HEK293 (cell line): ENCODE results near the gene RNF187.
A peak's percentile ranks its signal among the peaks of the same experiment; 100 is the strongest.

ENCODE experiments used
- EGR2 ChIP-seq: fragments of 450-650 bp; formaldehyde crosslinking; IDR thresholded peaks from 2 replicates; pipeline ENCODE4 v1.5.1; 2016; ENCODE audit warnings: low read depth, missing biosample characterization, missing genetic modification characterization
- GLIS1 ChIP-seq: fragments of 450-650 bp; formaldehyde crosslinking; IDR thresholded peaks from 2 replicates; pipeline ENCODE4 v1.5.1; 2016; ENCODE audit warnings: missing biosample characterization, missing genetic modification characterization
- KLF16 ChIP-seq: fragments of 450-650 bp; formaldehyde crosslinking; IDR thresholded peaks from 2 replicates; pipeline ENCODE4 v1.5.1; 2017; ENCODE audit warnings: missing biosample characterization, missing genetic modification characterization
- MYNN ChIP-seq: fragments of 450-650 bp; formaldehyde crosslinking; IDR thresholded peaks from 2 replicates; pipeline ENCODE4 v1.5.1; 2016; ENCODE audit warnings: missing biosample characterization, missing genetic modification characterization, borderline replicate concordance
- ZBTB8A ChIP-seq: fragments of 450-650 bp; formaldehyde crosslinking; IDR thresholded peaks from 2 replicates; pipeline ENCODE4 v1.5.1; 2016; ENCODE audit warnings: missing biosample characterization, missing genetic modification characterization
- ZFP3 ChIP-seq: fragments of 450-650 bp; formaldehyde crosslinking; IDR thresholded peaks from 2 replicates; pipeline ENCODE4 v1.5.1; 2016; ENCODE audit warnings: low read depth, missing biosample characterization, missing genetic modification characterization
- ZFP41 ChIP-seq: fragments of 450-650 bp; formaldehyde crosslinking; IDR thresholded peaks from 2 replicates; pipeline ENCODE4 v1.5.1; 2016; ENCODE audit warnings: missing biosample characterization, missing genetic modification characterization, borderline replicate concordance
- ZFP69B ChIP-seq: fragments of 450-650 bp; formaldehyde crosslinking; IDR thresholded peaks from 2 replicates; pipeline ENCODE4 v1.5.1; 2016; ENCODE audit warnings: missing biosample characterization, missing genetic modification characterization
- ZNF10 ChIP-seq: fragments of 450-650 bp; formaldehyde crosslinking; IDR thresholded peaks from 2 replicates; pipeline ENCODE4 v1.5.1; 2017; ENCODE audit warnings: missing biosample characterization, missing genetic modification characterization
- ZNF132 ChIP-seq: fragments of 450-650 bp; formaldehyde crosslinking; IDR thresholded peaks from 2 replicates; pipeline ENCODE4 v1.5.1; 2017; ENCODE audit warnings: missing biosample characterization, missing genetic modification characterization, borderline replicate concordance
- ZNF155 ChIP-seq: fragments of 450-650 bp; formaldehyde crosslinking; IDR thresholded peaks from 2 replicates; pipeline ENCODE4 v1.5.1; 2016; ENCODE audit warnings: missing biosample characterization, missing genetic modification characterization
- ZNF174 ChIP-seq: fragments of 450-650 bp; formaldehyde crosslinking; IDR thresholded peaks from 2 replicates; pipeline ENCODE4 v1.5.0; 2017; ENCODE audit warnings: missing biosample characterization, mild to moderate bottlenecking, missing genetic modification characterization
- ZNF202 ChIP-seq: fragments of 450-650 bp; formaldehyde crosslinking; IDR thresholded peaks from 2 replicates; pipeline ENCODE4 v1.5.1; 2016; ENCODE audit warnings: missing biosample characterization, missing genetic modification characterization, borderline replicate concordance
- ZNF223 ChIP-seq: fragments of 450-650 bp; formaldehyde crosslinking; IDR thresholded peaks from 2 replicates; pipeline ENCODE4 v1.5.1; 2016; ENCODE audit warnings: missing biosample characterization, missing genetic modification characterization
- ZNF366 ChIP-seq: fragments of 450-650 bp; formaldehyde crosslinking; conservative IDR thresholded peaks from 2 replicates; pipeline ENCODE4 v1.5.1; 2016; ENCODE audit warnings: missing biosample characterization, missing genetic modification characterization
- ZNF416 ChIP-seq: fragments of 450-650 bp; formaldehyde crosslinking; IDR thresholded peaks from 2 replicates; pipeline ENCODE4 v1.5.1; 2016; ENCODE audit warnings: missing biosample characterization, missing genetic modification characterization
- ZNF423 ChIP-seq: fragments of 450-650 bp; formaldehyde crosslinking; IDR thresholded peaks from 2 replicates; pipeline ENCODE4 v1.5.1; 2016; ENCODE audit warnings: missing biosample characterization, missing genetic modification characterization
- ZNF433 ChIP-seq: fragments of 450-650 bp; formaldehyde crosslinking; IDR thresholded peaks from 2 replicates; pipeline ENCODE4 v1.5.1; 2016; ENCODE audit warnings: missing biosample characterization, missing genetic modification characterization, low read depth
- ZNF548 ChIP-seq: fragments of 450-650 bp; formaldehyde crosslinking; IDR thresholded peaks from 2 replicates; pipeline ENCODE4 v1.5.1; 2016; ENCODE audit warnings: missing biosample characterization, missing genetic modification characterization
- ZNF610 ChIP-seq: fragments of 450-650 bp; formaldehyde crosslinking; IDR thresholded peaks from 2 replicates; pipeline ENCODE4 v1.5.1; 2016; ENCODE audit warnings: missing biosample characterization, missing genetic modification characterization, borderline replicate concordance
- ZNF624 ChIP-seq: fragments of 450-650 bp; formaldehyde crosslinking; IDR thresholded peaks from 2 replicates; pipeline ENCODE4 v1.5.1; 2017; ENCODE audit warnings: missing biosample characterization, missing genetic modification characterization
- ZNF768 ChIP-seq: fragments of 450-650 bp; formaldehyde crosslinking; IDR thresholded peaks from 2 replicates; pipeline ENCODE4 v1.5.1; 2018; ENCODE audit warnings: missing biosample characterization, mild to moderate bottlenecking, missing genetic modification characterization
- ZNF837 ChIP-seq: fragments of 450-650 bp; formaldehyde crosslinking; IDR thresholded peaks from 2 replicates; pipeline ENCODE4 v1.5.1; 2016; ENCODE audit warnings: missing biosample characterization, missing genetic modification characterization
- TF ChIP-seq, protein P1 (sequence below): fragments of 450-650 bp; formaldehyde crosslinking; IDR thresholded peaks from 2 replicates; pipeline ENCODE4 v1.5.0; 2017; ENCODE audit warnings: missing biosample characterization, missing genetic modification characterization, borderline replicate concordance
- TF ChIP-seq, protein P2 (sequence below): fragments of 450-650 bp; formaldehyde crosslinking; IDR thresholded peaks from 2 replicates; pipeline ENCODE4 v1.5.1; 2016; ENCODE audit warnings: missing biosample characterization, missing genetic modification characterization
- TF ChIP-seq, protein P3 (sequence below): fragments of 450-650 bp; formaldehyde crosslinking; IDR thresholded peaks from 2 replicates; pipeline ENCODE4 v1.5.1; 2017; ENCODE audit warnings: missing biosample characterization, missing genetic modification characterization
- TF ChIP-seq, protein P4 (sequence below): fragments of 450-650 bp; formaldehyde crosslinking; IDR thresholded peaks from 2 replicates; pipeline ENCODE4 v1.5.1; 2016; ENCODE audit warnings: missing biosample characterization, missing genetic modification characterization
- TF ChIP-seq, protein P5 (sequence below): fragments of 450-650 bp; formaldehyde crosslinking; IDR thresholded peaks from 2 replicates; pipeline ENCODE4 v1.5.1; 2016; ENCODE audit warnings: missing biosample characterization, missing genetic modification characterization
- TF ChIP-seq, protein P6 (sequence below): fragments of 450-650 bp; formaldehyde crosslinking; IDR thresholded peaks from 2 replicates; pipeline ENCODE4 v1.5.1; 2016; ENCODE audit warnings: missing biosample characterization, missing genetic modification characterization, low read depth

Gene RNF187

DNA sequence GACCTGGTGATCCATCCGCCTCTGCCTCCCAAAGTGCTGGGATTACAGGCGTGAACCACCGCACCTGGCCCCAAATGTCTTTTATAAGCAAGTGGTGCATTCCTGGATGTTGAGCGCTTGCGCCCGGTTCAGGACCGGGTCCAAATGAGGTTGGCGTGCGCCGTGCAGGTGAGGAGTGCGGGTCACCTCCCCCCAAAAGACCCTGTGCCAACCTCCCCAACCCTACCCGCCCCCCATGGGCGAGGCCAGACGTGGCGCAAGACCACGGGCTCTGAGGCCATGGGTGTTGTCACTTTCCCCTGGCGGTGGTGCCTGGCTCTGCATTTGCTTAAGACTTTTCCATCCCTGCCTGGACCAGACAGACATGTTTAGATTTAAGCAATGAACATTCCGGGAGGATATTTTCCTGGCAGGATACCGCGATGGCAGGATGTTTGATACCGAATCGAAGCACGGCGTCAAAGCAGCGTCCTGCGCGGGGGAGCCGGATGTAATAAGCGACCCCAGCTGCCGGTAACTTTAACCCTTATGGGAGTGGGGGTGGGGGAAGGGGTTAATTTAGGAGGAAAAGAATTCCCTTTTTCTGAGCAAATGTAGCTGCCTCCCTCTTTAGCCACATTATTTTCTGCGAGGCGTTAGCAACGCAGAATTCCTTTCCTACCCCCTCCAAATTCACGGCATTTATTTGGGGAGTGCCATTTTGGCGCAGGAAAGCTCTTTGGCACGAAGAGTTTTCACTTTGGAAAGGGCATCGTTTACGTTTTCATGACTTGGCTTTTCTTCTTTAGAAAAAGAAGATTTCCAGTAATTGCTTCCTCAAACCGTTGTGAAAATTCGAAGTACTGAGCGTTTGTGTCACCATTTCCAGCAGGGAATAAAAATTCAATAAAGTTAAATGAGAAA, 27.8 kb upstream of the RNF187 start (continued):
- TF ChIP-seq, protein P1, sequence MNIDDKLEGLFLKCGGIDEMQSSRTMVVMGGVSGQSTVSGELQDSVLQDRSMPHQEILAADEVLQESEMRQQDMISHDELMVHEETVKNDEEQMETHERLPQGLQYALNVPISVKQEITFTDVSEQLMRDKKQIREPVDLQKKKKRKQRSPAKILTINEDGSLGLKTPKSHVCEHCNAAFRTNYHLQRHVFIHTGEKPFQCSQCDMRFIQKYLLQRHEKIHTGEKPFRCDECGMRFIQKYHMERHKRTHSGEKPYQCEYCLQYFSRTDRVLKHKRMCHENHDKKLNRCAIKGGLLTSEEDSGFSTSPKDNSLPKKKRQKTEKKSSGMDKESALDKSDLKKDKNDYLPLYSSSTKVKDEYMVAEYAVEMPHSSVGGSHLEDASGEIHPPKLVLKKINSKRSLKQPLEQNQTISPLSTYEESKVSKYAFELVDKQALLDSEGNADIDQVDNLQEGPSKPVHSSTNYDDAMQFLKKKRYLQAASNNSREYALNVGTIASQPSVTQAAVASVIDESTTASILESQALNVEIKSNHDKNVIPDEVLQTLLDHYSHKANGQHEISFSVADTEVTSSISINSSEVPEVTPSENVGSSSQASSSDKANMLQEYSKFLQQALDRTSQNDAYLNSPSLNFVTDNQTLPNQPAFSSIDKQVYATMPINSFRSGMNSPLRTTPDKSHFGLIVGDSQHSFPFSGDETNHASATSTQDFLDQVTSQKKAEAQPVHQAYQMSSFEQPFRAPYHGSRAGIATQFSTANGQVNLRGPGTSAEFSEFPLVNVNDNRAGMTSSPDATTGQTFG = no peak
- TF ChIP-seq ZNF837 = no peak
- no peak for TF ChIP-seq ZNF416 (tag by site-specific recombination)
- TF ChIP-seq ZNF366 = peak; percentile 46
- TF ChIP-seq, protein P2, sequence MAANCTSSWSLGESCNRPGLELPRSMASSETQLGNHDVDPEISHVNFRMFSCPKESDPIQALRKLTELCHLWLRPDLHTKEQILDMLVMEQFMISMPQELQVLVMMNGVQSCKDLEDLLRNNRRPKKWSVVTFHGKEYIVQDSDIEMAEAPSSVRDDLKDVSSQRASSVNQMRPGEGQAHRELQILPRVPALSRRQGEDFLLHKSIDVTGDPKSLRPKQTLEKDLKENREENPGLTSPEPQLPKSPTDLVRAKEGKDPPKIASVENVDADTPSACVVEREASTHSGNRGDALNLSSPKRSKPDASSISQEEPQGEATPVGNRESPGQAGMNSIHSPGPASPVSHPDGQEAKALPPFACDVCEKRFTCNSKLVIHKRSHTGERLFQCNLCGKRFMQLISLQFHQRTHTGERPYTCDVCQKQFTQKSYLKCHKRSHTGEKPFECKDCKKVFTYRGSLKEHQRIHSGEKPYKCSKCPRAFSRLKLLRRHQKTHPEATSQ (tag by site-specific recombination) = no peak
- peak; percentile 51 for TF ChIP-seq EGR2 (tag by site-specific recombination)
- TF ChIP-seq ZFP41 (tag by site-specific recombination) = no peak
- TF ChIP-seq, protein P3, sequence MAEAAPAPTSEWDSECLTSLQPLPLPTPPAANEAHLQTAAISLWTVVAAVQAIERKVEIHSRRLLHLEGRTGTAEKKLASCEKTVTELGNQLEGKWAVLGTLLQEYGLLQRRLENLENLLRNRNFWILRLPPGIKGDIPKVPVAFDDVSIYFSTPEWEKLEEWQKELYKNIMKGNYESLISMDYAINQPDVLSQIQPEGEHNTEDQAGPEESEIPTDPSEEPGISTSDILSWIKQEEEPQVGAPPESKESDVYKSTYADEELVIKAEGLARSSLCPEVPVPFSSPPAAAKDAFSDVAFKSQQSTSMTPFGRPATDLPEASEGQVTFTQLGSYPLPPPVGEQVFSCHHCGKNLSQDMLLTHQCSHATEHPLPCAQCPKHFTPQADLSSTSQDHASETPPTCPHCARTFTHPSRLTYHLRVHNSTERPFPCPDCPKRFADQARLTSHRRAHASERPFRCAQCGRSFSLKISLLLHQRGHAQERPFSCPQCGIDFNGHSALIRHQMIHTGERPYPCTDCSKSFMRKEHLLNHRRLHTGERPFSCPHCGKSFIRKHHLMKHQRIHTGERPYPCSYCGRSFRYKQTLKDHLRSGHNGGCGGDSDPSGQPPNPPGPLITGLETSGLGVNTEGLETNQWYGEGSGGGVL (tag by site-specific recombination) = peak; percentile 75
- TF ChIP-seq ZNF433 (tag by site-specific recombination) = no peak
- no peak for TF ChIP-seq ZNF202
- TF ChIP-seq ZNF223 (tag by site-specific recombination) = peak; percentile 86
- no peak for TF ChIP-seq ZNF174 (tag by site-specific recombination)
- no peak for TF ChIP-seq ZNF132
- peak; percentile 63 for TF ChIP-seq GLIS1 (tag by site-specific recombination)
- TF ChIP-seq ZNF10 (tag by site-specific recombination) = peak; percentile 35; the same call in 1 of the 2 replicates
- TF ChIP-seq, protein P4, sequence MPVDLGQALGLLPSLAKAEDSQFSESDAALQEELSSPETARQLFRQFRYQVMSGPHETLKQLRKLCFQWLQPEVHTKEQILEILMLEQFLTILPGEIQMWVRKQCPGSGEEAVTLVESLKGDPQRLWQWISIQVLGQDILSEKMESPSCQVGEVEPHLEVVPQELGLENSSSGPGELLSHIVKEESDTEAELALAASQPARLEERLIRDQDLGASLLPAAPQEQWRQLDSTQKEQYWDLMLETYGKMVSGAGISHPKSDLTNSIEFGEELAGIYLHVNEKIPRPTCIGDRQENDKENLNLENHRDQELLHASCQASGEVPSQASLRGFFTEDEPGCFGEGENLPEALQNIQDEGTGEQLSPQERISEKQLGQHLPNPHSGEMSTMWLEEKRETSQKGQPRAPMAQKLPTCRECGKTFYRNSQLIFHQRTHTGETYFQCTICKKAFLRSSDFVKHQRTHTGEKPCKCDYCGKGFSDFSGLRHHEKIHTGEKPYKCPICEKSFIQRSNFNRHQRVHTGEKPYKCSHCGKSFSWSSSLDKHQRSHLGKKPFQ (tag by site-specific recombination) = no peak
- TF ChIP-seq ZNF768 (tag by site-specific recombination) = no peak; the same call in 1 of the 2 replicates
- TF ChIP-seq ZNF155 = no peak
- TF ChIP-seq MYNN (tag by site-specific recombination) = no peak
- no peak for TF ChIP-seq ZNF610 (tag by site-specific recombination)
- no peak for TF ChIP-seq ZFP3
- TF ChIP-seq ZNF548 = no peak
- TF ChIP-seq ZNF624 = no peak
- peak; percentile 59 for TF ChIP-seq ZBTB8A (tag by site-specific recombination)
- no peak for TF ChIP-seq ZFP69B
- TF ChIP-seq, protein P5, sequence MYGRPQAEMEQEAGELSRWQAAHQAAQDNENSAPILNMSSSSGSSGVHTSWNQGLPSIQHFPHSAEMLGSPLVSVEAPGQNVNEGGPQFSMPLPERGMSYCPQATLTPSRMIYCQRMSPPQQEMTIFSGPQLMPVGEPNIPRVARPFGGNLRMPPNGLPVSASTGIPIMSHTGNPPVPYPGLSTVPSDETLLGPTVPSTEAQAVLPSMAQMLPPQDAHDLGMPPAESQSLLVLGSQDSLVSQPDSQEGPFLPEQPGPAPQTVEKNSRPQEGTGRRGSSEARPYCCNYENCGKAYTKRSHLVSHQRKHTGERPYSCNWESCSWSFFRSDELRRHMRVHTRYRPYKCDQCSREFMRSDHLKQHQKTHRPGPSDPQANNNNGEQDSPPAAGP = peak; percentile 86; the same call in 1 of the 2 replicates
- TF ChIP-seq, protein P6, sequence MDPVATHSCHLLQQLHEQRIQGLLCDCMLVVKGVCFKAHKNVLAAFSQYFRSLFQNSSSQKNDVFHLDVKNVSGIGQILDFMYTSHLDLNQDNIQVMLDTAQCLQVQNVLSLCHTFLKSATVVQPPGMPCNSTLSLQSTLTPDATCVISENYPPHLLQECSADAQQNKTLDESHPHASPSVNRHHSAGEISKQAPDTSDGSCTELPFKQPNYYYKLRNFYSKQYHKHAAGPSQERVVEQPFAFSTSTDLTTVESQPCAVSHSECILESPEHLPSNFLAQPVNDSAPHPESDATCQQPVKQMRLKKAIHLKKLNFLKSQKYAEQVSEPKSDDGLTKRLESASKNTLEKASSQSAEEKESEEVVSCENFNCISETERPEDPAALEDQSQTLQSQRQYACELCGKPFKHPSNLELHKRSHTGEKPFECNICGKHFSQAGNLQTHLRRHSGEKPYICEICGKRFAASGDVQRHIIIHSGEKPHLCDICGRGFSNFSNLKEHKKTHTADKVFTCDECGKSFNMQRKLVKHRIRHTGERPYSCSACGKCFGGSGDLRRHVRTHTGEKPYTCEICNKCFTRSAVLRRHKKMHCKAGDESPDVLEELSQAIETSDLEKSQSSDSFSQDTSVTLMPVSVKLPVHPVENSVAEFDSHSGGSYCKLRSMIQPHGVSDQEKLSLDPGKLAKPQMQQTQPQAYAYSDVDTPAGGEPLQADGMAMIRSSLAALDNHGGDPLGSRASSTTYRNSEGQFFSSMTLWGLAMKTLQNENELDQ (tag by site-specific recombination) = no peak
- peak; percentile 84 for TF ChIP-seq KLF16 (tag by site-specific recombination)
- peak; percentile 35; the same call in 1 of the 2 replicates for TF ChIP-seq ZNF423
